Effector memory CD4-positive, alpha-beta T cell (primary cell): ENCODE data around the gene NLGN1.
"Not testable (repeated sequence)": the region's sequence is repeated elsewhere in the genome, so short reads cannot be mapped to it uniquely, and the experiment has no call there.

Experiments
- DNase-seq, 3 donors: peaks; one replicate each; pipeline ENCODE4 v3.0.0-alpha.2; 2020
- H3K27ac ChIP-seq: 2 replicates; pipeline ENCODE4 v1.7.0; 2013; ENCODE audit warnings: mild to moderate bottlenecking, low read length, moderate library complexity; ENCODE audit not compliant: insufficient read depth, poor library complexity, severe bottlenecking
- H3K27me3 ChIP-seq: replicated peaks from 2 replicates; pipeline ENCODE4 v1.7.0; 2013; ENCODE audit warnings: mild to moderate bottlenecking, low read length; ENCODE audit not compliant: insufficient read depth, control insufficient read depth, poor library complexity, severe bottlenecking
- H3K36me3 ChIP-seq: 2 replicates; pipeline ENCODE4 v1.7.0; 2013; ENCODE audit warnings: mild to moderate bottlenecking, low read length, moderate library complexity; ENCODE audit not compliant: control insufficient read depth, insufficient read depth
- H3K4me1 ChIP-seq: 2 replicates; pipeline ENCODE4 v1.7.0; 2013; ENCODE audit warnings: low read length, mild to moderate bottlenecking; ENCODE audit not compliant: control insufficient read depth, insufficient read depth, poor library complexity, severe bottlenecking
- H3K4me3 ChIP-seq: 2 replicates; pipeline ENCODE4 v1.7.0; 2013; ENCODE audit warnings: low read length, low read depth, mild to moderate bottlenecking; ENCODE audit not compliant: insufficient read depth, poor library complexity, severe bottlenecking
- H3K9me3 ChIP-seq: 2 replicates; pipeline ENCODE4 v1.7.0; 2013; ENCODE audit warnings: mild to moderate bottlenecking, low read length, moderate library complexity; ENCODE audit not compliant: control insufficient read depth

Gene NLGN1

GRCh38 chr3:174218016-174218415, 820.5 kb downstream of the NLGN1 start:
- H3K4me3 ChIP-seq, result no peak overlapping the region
- H3K36me3 ChIP-seq, result no peaks in the 10 kb centered on the region
- no peaks in the 10 kb centered on the region for H3K9me3 ChIP-seq
- DNase-seq, result no peak
- no peaks in the 10 kb centered on the region for H3K4me1 ChIP-seq
- no peaks in the 10 kb centered on the region for H3K27me3 ChIP-seq
- no peak overlapping the region for H3K27ac ChIP-seq

GRCh38 chr3:174219738-174220137, 822.2 kb downstream of the NLGN1 start:
- Histone ChIP-seq H3K4me3 (no peak overlapping the region), H3K27me3 (no peaks in the 10 kb centered on the region), H3K27ac (no peak overlapping the region), H3K36me3 (no peaks in the 10 kb centered on the region), H3K9me3 (no peaks in the 10 kb centered on the region), H3K4me1 (no peaks in the 10 kb centered on the region)
- no peak for DNase-seq

- no peak for DNase-seq
- Histone ChIP-seq H3K27me3 (no peaks in the 10 kb centered on the region), H3K9me3 (no peaks in the 10 kb centered on the region), H3K4me1 (no peaks in the 10 kb centered on the region), H3K36me3 (no peaks in the 10 kb centered on the region), H3K4me3 (no peak overlapping the region), H3K27ac (no peak overlapping the region)
These were observed 823.4 kb downstream of the NLGN1 start for GRCh38 chr3:174220775-174221554.

GRCh38 chr3:174223042-174223441, 825.5 kb downstream of the NLGN1 start:
- Histone ChIP-seq H3K4me1 (no peaks in the 10 kb centered on the region), H3K9me3 (no peaks in the 10 kb centered on the region), H3K27ac (no peak overlapping the region), H3K36me3 (no peaks in the 10 kb centered on the region), H3K27me3 (no peaks in the 10 kb centered on the region), H3K4me3 (no peak overlapping the region)
- DNase-seq, result no peak

GRCh38 chr3:174223626-174224025, 826.1 kb downstream of the NLGN1 start:
- H3K27ac ChIP-seq, result no peak overlapping the region
- H3K27me3 ChIP-seq, result no peaks in the 10 kb centered on the region
- no peaks in the 10 kb centered on the region for H3K4me1 ChIP-seq
- no peak for DNase-seq
- H3K4me3 ChIP-seq, result no peak overlapping the region
- no peaks in the 10 kb centered on the region for H3K36me3 ChIP-seq
- no peaks in the 10 kb centered on the region for H3K9me3 ChIP-seq

- no peaks in the 10 kb centered on the region for H3K9me3 ChIP-seq
- H3K4me3 ChIP-seq, result no peak overlapping the region
- H3K36me3 ChIP-seq, result no peaks in the 10 kb centered on the region
- H3K4me1 ChIP-seq, result no peaks in the 10 kb centered on the region
- DNase-seq, result no peak
- no peak overlapping the region for H3K27ac ChIP-seq
- no peaks in the 10 kb centered on the region for H3K27me3 ChIP-seq
These were observed 832.4 kb downstream of the NLGN1 start for GRCh38 chr3:174229916-174230315.

GRCh38 chr3:174232028-174232657, 834.6 kb downstream of the NLGN1 start:
- H3K27me3 ChIP-seq, H3K4me1 ChIP-seq, H3K36me3 ChIP-seq, DNase-seq, H3K4me3 ChIP-seq, H3K27ac ChIP-seq, H3K9me3 ChIP-seq: not testable (repeated sequence)

GRCh38 chr3:174232658-174233429, 835.3 kb downstream of the NLGN1 start:
- H3K27me3 ChIP-seq, result no peaks in the 10 kb centered on the region
- H3K9me3 ChIP-seq, result no peaks in the 10 kb centered on the region
- no peaks in the 10 kb centered on the region for H3K4me1 ChIP-seq
- no peak overlapping the region for H3K4me3 ChIP-seq
- no peak for DNase-seq
- no peak overlapping the region for H3K27ac ChIP-seq
- no peaks in the 10 kb centered on the region for H3K36me3 ChIP-seq

GRCh38 chr3:174233511-174233910, 836.0 kb downstream of the NLGN1 start:
- Histone ChIP-seq H3K27ac (no peak overlapping the region), H3K4me1 (no peaks in the 10 kb centered on the region), H3K9me3 (no peaks in the 10 kb centered on the region), H3K36me3 (no peaks in the 10 kb centered on the region), H3K27me3 (no peaks in the 10 kb centered on the region), H3K4me3 (no peak overlapping the region)
- DNase-seq, result no peak
